SK-N-SH (cell line): ENCODE data around the gene ZNF655. TPM values are rescaled to one million over a fixed set of nuclear protein-coding genes. Genes with fewer than 3 reads are reported as not detected.

Experiments used
- CTCF ChIA-PET: fragments of 300-600, 350-600 bp; formaldehyde crosslinking; extraction: SDS; loops from one replicate; lab custom pipeline; 2021; lab: Yijun Ruan, JAX
- POLR2A ChIA-PET: fragments of 350-600 bp; sonication (Branson Sonifier 250); formaldehyde crosslinking; extraction: SDS; loops from one replicate; lab custom pipeline; 2020; ENCODE audit warnings: antibody characterized with exemption, inconsistent platforms; lab: Yijun Ruan, JAX
- DNase-seq: peaks from one replicate; pipeline ENCODE4 v3.0.0; 2012
- H2AFZ ChIP-seq: fragments of 200-600 bp; sonication (generic); 2 replicates; pipeline ENCODE4 v1.8.1; 2016; ENCODE audit warnings: antibody characterized with exemption, mild to moderate bottlenecking, low read depth
- H3F3A ChIP-seq: fragments of 200-600 bp; sonication (generic); replicated peaks from 2 replicates; pipeline ENCODE3; 2016; ENCODE audit warnings: antibody characterized with exemption, mild to moderate bottlenecking; ENCODE audit not compliant: insufficient read depth
- H3K27ac ChIP-seq, 2 experiments: fragments of 200-500 bp in 1 of 2; fragments of 200-600 bp in 1 of 2; sonication (Bioruptor generic) in 1 of 2; sonication (generic), shearing (Covaris generic) in 1 of 2; 2 replicates each; pipeline versions ENCODE4 v1.5.1 to v1.6.1; 2014 to 2016; ENCODE audit warnings: low read depth in 2 of 2, inconsistent platforms in 1 of 2, low read length in 1 of 2, mild to moderate bottlenecking in 1 of 2, mixed read lengths in 1 of 2
- H3K27me3 ChIP-seq: fragments of 200-600 bp; sonication (generic), shearing (Covaris generic); 2 replicates; pipeline ENCODE4 v1.6.1; 2016; ENCODE audit warnings: mixed run types; ENCODE audit not compliant: insufficient read depth
- H3K36me3 ChIP-seq, 2 experiments: fragments of 200-500 bp in 1 of 2; fragments of 200-600 bp in 1 of 2; sonication (Bioruptor generic) in 1 of 2; sonication (generic) in 1 of 2; replicated peaks in 1 of 2; 2 replicates each; pipeline versions ENCODE3 to v1.5.1; 2014 to 2016; ENCODE audit warnings: low read length in 1 of 2, mild to moderate bottlenecking in 1 of 2; ENCODE audit not compliant: insufficient read depth in 2 of 2, control insufficient read depth in 1 of 2
- H3K4me1 ChIP-seq, 2 experiments: fragments of 200-500 bp in 1 of 2; fragments of 200-600 bp in 1 of 2; sonication (Bioruptor generic) in 1 of 2; sonication (generic), shearing (Covaris generic) in 1 of 2; 2 replicates each; pipeline versions ENCODE4 v1.5.1 to v1.6.1; 2014 to 2016; ENCODE audit warnings: low read depth in 1 of 2, low read length in 1 of 2, mixed run types in 1 of 2; ENCODE audit not compliant: insufficient read depth in 2 of 2, control insufficient read depth in 1 of 2
- H3K4me2 ChIP-seq: fragments of 200-600 bp; sonication (generic), shearing (Covaris generic); 2 replicates; pipeline ENCODE4 v1.6.1; 2017; ENCODE audit warnings: mixed run types
- H3K4me3 ChIP-seq, 2 experiments: fragments of 200-500 bp in 1 of 2; fragments of 200-600 bp in 1 of 2; sonication (Bioruptor generic) in 1 of 2; sonication (generic), shearing (Covaris generic) in 1 of 2; 2 replicates each; pipeline versions ENCODE4 v1.5.1 to v1.8.1; 2014 to 2016; ENCODE audit warnings: low read depth in 2 of 2, inconsistent platforms in 1 of 2, low read length in 1 of 2, mild to moderate bottlenecking in 1 of 2, mixed read lengths in 1 of 2, moderate library complexity in 1 of 2
- H3K79me2 ChIP-seq: fragments of 200-600 bp; sonication (generic); 2 replicates; pipeline ENCODE4 v1.8.1; 2017; ENCODE audit warnings: mild to moderate bottlenecking; ENCODE audit not compliant: insufficient read depth
- H3K9ac ChIP-seq: fragments of 200-600 bp; sonication (generic); 2 replicates; pipeline ENCODE4 v1.6.1; 2017; ENCODE audit warnings: mixed run types
- H3K9me2 ChIP-seq: fragments of 200-600 bp; sonication (generic); 2 replicates; pipeline ENCODE4 v1.6.1; 2017; ENCODE audit warnings: mixed run types
- H3K9me3 ChIP-seq: fragments of 200-600 bp; sonication (generic); 2 replicates; pipeline ENCODE4 v1.6.1; 2017; ENCODE audit warnings: mixed run types, mild to moderate bottlenecking, moderate library complexity
- H4K20me1 ChIP-seq: fragments of 200-600 bp; sonication (generic); 2 replicates; pipeline ENCODE4 v1.6.1; 2017; ENCODE audit warnings: mild to moderate bottlenecking, mixed run types; ENCODE audit not compliant: insufficient read depth
- CHD2 ChIP-seq: fragments of 150-350 bp; IDR thresholded peaks from 2 replicates; pipeline ENCODE4 v1.6.1; 2018; ENCODE audit warnings: low read length; ENCODE audit not compliant: partially characterized antibody
- ELF1 ChIP-seq: IDR thresholded peaks from 2 replicates; pipeline ENCODE4 v1.4.0; 2012
- EP300 ChIP-seq, 2 experiments: IDR thresholded peaks; 2 replicates each; pipeline versions ENCODE4 v1.4.0 to v1.6.1; 2012; ENCODE audit warnings: borderline replicate concordance in 1 of 2, low read depth in 1 of 2, low read length in 1 of 2
- FOSL2 ChIP-seq: IDR thresholded peaks from 2 replicates; pipeline ENCODE4 v1.4.0; 2012; ENCODE audit warnings: low read depth, mild to moderate bottlenecking, moderate library complexity, borderline replicate concordance
- FOXJ3 ChIP-seq: sonication (generic); formaldehyde crosslinking; IDR thresholded peaks from 2 replicates; pipeline ENCODE4 v1.5.1; 2020; ENCODE audit warnings: mild to moderate bottlenecking, missing genetic modification reagents
- FOXM1 ChIP-seq: IDR thresholded peaks from 2 replicates; pipeline ENCODE4 v1.4.0; 2012; ENCODE audit warnings: low read depth, mild to moderate bottlenecking
- GABPA ChIP-seq: IDR thresholded peaks from 2 replicates; pipeline ENCODE4 v1.4.0; 2012; ENCODE audit warnings: low read depth, mild to moderate bottlenecking
- JUND ChIP-seq: IDR thresholded peaks from 2 replicates; pipeline ENCODE4 v1.4.0; 2012
- NFIC ChIP-seq: IDR thresholded peaks from 2 replicates; pipeline ENCODE4 v1.4.0; 2012; ENCODE audit warnings: borderline replicate concordance
- NRF1 ChIP-seq: IDR thresholded peaks from 2 replicates; pipeline ENCODE4 v1.6.1; 2012; ENCODE audit warnings: low read depth, mild to moderate bottlenecking, low read length
- POLR2AphosphoS5 ChIP-seq: IDR thresholded peaks from 2 replicates; pipeline ENCODE4 v1.6.1; 2012; ENCODE audit warnings: low read depth, low read length
- RAD21 ChIP-seq: IDR thresholded peaks from 2 replicates; pipeline ENCODE4 v1.6.1; 2012; ENCODE audit warnings: mild to moderate bottlenecking, low read length
- RXRA ChIP-seq: IDR thresholded peaks from 2 replicates; pipeline ENCODE4 v1.4.0; 2012; ENCODE audit warnings: low read depth, mild to moderate bottlenecking, borderline replicate concordance
- SIN3A ChIP-seq: IDR thresholded peaks from 2 replicates; pipeline ENCODE4 v1.6.1; 2012; ENCODE audit warnings: low read depth, mild to moderate bottlenecking, low read length, moderate library complexity, borderline replicate concordance
- SMC3 ChIP-seq: IDR thresholded peaks from 2 replicates; pipeline ENCODE4 v1.6.1; 2012; ENCODE audit warnings: low read depth, low read length, improper control_type of control experiment
- TAF1 ChIP-seq: IDR thresholded peaks from 2 replicates; pipeline ENCODE4 v1.6.1; 2012; ENCODE audit warnings: low read depth, mild to moderate bottlenecking, low read length, moderate library complexity, borderline replicate concordance
- TCF12 ChIP-seq: IDR thresholded peaks from 2 replicates; pipeline ENCODE4 v1.4.0; 2012
- TEAD4 ChIP-seq: IDR thresholded peaks from 2 replicates; pipeline ENCODE4 v1.4.0; 2012; ENCODE audit warnings: mild to moderate bottlenecking, borderline replicate concordance; ENCODE audit not compliant: insufficient read depth
- WGBS: methylation state at CpG from one replicate; pipeline ENCODE4 v1.1.6; 2017; ENCODE audit warnings: low lambda C conversion rate; 5-methylcytosine and 5-hydroxymethylcytosine counted together
- polyA plus RNA-seq, 3 experiments: library from polyadenylated mRNA; depleted of rRNA; stranded (reverse); fragments of >200 nt; gene quantifications; 2 replicates each; pipeline ENCODE4 v1.2.3, GENCODE V29; 2012
- TF ChIP-seq, protein P1 (sequence below): IDR thresholded peaks from 2 replicates; pipeline ENCODE4; 2012
- TF ChIP-seq, protein P2 (sequence below): IDR thresholded peaks from 2 replicates; pipeline ENCODE4 v1.4.0; 2012; ENCODE audit warnings: low read depth
- TF ChIP-seq, protein P3 (sequence below): IDR thresholded peaks from 2 replicates; pipeline ENCODE4 v1.4.0; 2012; ENCODE audit warnings: low read depth, borderline replicate concordance
- TF ChIP-seq, protein P4 (sequence below): IDR thresholded peaks from 2 replicates; pipeline ENCODE4 v1.6.1; 2012; ENCODE audit warnings: mild to moderate bottlenecking, low read depth, low read length, moderate library complexity
- TF ChIP-seq, protein P5 (sequence below): IDR thresholded peaks from 2 replicates; pipeline ENCODE4 v1.4.0; 2012; ENCODE audit warnings: low read depth, borderline replicate concordance
- TF ChIP-seq, protein P6 (sequence below): fragments of 150-350 bp; IDR thresholded peaks from 2 replicates; pipeline ENCODE4 v1.6.1; 2017; ENCODE audit warnings: antibody characterized with exemption, low read length, low read depth, borderline replicate concordance

Gene ZNF655
- polyA plus RNA-seq, 1 of the 3 experiments (the other 2 are of a cell fraction): 113 TPM

DNA sequence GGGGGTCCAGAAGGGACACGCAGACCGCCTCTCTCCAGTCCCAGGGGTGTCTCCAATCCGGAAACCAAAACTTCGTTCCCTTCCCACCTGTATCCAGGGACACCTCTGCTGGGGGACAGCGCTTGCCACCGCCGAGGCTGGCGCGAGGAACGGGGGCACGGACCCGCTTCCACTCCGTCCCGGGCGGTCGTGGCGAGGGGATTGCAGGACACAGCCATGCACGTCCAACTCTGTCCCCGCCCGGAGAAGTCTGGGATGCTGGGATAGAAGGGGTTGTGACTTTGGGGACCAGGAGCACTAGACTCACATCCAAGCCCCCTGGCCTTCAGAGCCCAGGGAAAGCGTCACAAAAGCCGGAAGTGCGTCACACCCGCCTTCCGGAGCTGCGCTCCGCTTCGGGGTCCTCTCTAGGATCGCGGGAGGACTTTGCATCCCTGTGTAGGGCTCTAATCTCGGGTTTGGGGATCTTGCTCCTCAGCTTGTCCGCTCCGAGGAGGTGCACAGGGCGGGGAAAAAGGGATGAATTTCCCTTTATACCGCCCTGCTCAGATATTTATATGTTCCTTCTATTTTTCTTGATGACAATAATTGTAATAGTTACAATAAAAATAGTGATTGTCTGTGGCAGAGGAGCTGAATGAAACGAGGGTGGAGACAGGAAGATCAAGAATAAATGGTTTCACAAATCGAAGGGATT, 6.5 kb upstream of the ZNF655 start, which contains the start of gene FAM200A:
TSS of gene FAM200A (minus strand) at position 348 of the 697 bp plus-strand sequence. CDS start 3,707 bp downstream, outside the sequence.
- H3K27ac ChIP-seq: peak within 1 kb of the TSS; percentile 79 to 88
- peak within 1 kb of the TSS; percentile 95 to 96 for H3K4me3 ChIP-seq
- H3K4me2 ChIP-seq: peak within 1 kb of the TSS; percentile 88
- H3K36me3 ChIP-seq: peaks cover 42 to 48% of the 10 kb centered on the region in 2 experiments
- H3K9me2 ChIP-seq: no peaks in the 10 kb centered on the region
- peaks cover 56% of the 10 kb centered on the region for H3K79me2 ChIP-seq
- H3F3A ChIP-seq: peaks cover 8% of the 10 kb centered on the region
- peak within 1 kb of the TSS; percentile 95 for H2AFZ ChIP-seq
- peak; percentile 98 for DNase-seq
- H3K9ac ChIP-seq: peak within 1 kb of the TSS; percentile 93
- H3K4me1 ChIP-seq: peaks cover 4 to 15% of the 10 kb centered on the region in 2 experiments; a peak in 2 of 4 replicates
- CTCF ChIA-PET: interaction anchor here (0.9 kb wide), 1 partner anchor 14 kb away, joined by 4 read pairs; no protein-coding TSS in a partner anchor
- no peaks in the 10 kb centered on the region for H3K9me3 ChIP-seq
- no peaks in the 10 kb centered on the region for H3K27me3 ChIP-seq
- 3% methylated on average over 28 of the region's 37 CpGs for WGBS
- POLR2A ChIA-PET: interaction anchor here (0.6 to 1.2 kb wide), 7 partner anchors 29 to 366 kb away, joined by 3 to 13 read pairs (median 6); partner anchors contain the start of genes PDAP1, ZKSCAN5, ZNF394 and ZSCAN25
- no peaks in the 10 kb centered on the region for H4K20me1 ChIP-seq
- TF ChIP-seq, protein P1, sequence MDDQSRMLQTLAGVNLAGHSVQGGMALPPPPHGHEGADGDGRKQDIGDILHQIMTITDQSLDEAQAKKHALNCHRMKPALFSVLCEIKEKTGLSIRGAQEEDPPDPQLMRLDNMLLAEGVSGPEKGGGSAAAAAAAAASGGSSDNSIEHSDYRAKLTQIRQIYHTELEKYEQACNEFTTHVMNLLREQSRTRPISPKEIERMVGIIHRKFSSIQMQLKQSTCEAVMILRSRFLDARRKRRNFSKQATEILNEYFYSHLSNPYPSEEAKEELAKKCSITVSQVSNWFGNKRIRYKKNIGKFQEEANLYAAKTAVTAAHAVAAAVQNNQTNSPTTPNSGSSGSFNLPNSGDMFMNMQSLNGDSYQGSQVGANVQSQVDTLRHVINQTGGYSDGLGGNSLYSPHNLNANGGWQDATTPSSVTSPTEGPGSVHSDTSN: peak; percentile 39; the same call in 1 of the 2 replicates
- TF ChIP-seq GABPA (peak; percentile 98), SIN3A (peak; percentile 98; the same call in 1 of the 2 replicates), TEAD4 (no peak), JUND (peak; percentile 41; the same call in 1 of the 2 replicates), FOSL2 (peak; percentile 48; the same call in 1 of the 2 replicates), NFIC (no peak), EP300 (IDR thresholded peaks at IDR 0.05; ENCODE audit: borderline replicate concordance in 1 of 2, low read depth in 1 of 2, low read length in 1 of 2) (peak; percentile 9 to 53; a peak in 2 of 4 replicates), NRF1 (peak; percentile 61; the same call in 1 of the 2 replicates), RXRA (no peak), RAD21 (no peak), FOXJ3 (CRISPR knock-in tag) (0 out of 2 replicates have a peak, but pooled peaks have one; percentile 22), ELF1 (peak; percentile 94), POLR2AphosphoS5 (peak; percentile 99), TCF12 (peak; percentile 33; the same call in 1 of the 2 replicates), FOXM1 (no peak), CHD2 (peak; percentile 91), TAF1 (peak; percentile 93), SMC3 (no peak)
- TF ChIP-seq, protein P2, sequence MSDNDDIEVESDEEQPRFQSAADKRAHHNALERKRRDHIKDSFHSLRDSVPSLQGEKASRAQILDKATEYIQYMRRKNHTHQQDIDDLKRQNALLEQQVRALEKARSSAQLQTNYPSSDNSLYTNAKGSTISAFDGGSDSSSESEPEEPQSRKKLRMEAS: peak; percentile 84
- TF ChIP-seq, protein P3, sequence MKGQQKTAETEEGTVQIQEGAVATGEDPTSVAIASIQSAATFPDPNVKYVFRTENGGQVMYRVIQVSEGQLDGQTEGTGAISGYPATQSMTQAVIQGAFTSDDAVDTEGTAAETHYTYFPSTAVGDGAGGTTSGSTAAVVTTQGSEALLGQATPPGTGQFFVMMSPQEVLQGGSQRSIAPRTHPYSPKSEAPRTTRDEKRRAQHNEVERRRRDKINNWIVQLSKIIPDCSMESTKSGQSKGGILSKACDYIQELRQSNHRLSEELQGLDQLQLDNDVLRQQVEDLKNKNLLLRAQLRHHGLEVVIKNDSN: 0 out of 2 replicates have a peak, but pooled peaks have one; percentile 38
- TF ChIP-seq, protein P4, sequence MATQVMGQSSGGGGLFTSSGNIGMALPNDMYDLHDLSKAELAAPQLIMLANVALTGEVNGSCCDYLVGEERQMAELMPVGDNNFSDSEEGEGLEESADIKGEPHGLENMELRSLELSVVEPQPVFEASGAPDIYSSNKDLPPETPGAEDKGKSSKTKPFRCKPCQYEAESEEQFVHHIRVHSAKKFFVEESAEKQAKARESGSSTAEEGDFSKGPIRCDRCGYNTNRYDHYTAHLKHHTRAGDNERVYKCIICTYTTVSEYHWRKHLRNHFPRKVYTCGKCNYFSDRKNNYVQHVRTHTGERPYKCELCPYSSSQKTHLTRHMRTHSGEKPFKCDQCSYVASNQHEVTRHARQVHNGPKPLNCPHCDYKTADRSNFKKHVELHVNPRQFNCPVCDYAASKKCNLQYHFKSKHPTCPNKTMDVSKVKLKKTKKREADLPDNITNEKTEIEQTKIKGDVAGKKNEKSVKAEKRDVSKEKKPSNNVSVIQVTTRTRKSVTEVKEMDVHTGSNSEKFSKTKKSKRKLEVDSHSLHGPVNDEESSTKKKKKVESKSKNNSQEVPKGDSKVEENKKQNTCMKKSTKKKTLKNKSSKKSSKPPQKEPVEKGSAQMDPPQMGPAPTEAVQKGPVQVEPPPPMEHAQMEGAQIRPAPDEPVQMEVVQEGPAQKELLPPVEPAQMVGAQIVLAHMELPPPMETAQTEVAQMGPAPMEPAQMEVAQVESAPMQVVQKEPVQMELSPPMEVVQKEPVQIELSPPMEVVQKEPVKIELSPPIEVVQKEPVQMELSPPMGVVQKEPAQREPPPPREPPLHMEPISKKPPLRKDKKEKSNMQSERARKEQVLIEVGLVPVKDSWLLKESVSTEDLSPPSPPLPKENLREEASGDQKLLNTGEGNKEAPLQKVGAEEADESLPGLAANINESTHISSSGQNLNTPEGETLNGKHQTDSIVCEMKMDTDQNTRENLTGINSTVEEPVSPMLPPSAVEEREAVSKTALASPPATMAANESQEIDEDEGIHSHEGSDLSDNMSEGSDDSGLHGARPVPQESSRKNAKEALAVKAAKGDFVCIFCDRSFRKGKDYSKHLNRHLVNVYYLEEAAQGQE: peak; percentile 66
- TF ChIP-seq, protein P5, sequence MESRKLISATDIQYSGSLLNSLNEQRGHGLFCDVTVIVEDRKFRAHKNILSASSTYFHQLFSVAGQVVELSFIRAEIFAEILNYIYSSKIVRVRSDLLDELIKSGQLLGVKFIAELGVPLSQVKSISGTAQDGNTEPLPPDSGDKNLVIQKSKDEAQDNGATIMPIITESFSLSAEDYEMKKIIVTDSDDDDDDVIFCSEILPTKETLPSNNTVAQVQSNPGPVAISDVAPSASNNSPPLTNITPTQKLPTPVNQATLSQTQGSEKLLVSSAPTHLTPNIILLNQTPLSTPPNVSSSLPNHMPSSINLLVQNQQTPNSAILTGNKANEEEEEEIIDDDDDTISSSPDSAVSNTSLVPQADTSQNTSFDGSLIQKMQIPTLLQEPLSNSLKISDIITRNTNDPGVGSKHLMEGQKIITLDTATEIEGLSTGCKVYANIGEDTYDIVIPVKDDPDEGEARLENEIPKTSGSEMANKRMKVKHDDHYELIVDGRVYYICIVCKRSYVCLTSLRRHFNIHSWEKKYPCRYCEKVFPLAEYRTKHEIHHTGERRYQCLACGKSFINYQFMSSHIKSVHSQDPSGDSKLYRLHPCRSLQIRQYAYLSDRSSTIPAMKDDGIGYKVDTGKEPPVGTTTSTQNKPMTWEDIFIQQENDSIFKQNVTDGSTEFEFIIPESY: peak; percentile 72; the same call in 1 of the 2 replicates
- TF ChIP-seq, protein P6, sequence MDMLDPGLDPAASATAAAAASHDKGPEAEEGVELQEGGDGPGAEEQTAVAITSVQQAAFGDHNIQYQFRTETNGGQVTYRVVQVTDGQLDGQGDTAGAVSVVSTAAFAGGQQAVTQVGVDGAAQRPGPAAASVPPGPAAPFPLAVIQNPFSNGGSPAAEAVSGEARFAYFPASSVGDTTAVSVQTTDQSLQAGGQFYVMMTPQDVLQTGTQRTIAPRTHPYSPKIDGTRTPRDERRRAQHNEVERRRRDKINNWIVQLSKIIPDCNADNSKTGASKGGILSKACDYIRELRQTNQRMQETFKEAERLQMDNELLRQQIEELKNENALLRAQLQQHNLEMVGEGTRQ: no peak
